Measurements from ENCODE around the gene SSUH2.

Gene SSUH2

GRCh38 chr3:8608041-8608790 is 36.4 kb downstream of the SSUH2 start:
- H3K4me3 ChIP-seq (replicated peaks; ENCODE audit: low read depth, low read length), result no peak overlapping the region
- TF ChIP-seq CTCF (IDR thresholded peaks at IDR 0.05; ENCODE audit: low read depth, low read length, missing control alignments), result no peak
- no peak for DNase-seq (ENCODE audit: extremely low read depth, low read depth)

GRCh38 chr3:8607234-8608040 is 37.2 kb downstream of the SSUH2 start:
- peak; percentile 35 for DNase-seq (ENCODE audit: extremely low read depth, low read depth)
- peak; percentile 68 for TF ChIP-seq CTCF (IDR thresholded peaks at IDR 0.05; ENCODE audit: low read depth, low read length, missing control alignments)
- H3K4me3 ChIP-seq (replicated peaks; ENCODE audit: low read depth, low read length), result no peak overlapping the region

GRCh38 chr3:8606701-8607231 is 37.8 kb downstream of the SSUH2 start:
- no peak overlapping the region for H3K4me3 ChIP-seq (replicated peaks; ENCODE audit: low read depth, low read length)
- DNase-seq (ENCODE audit: extremely low read depth, low read depth), result no peak
- TF ChIP-seq CTCF (IDR thresholded peaks at IDR 0.05; ENCODE audit: low read depth, low read length, missing control alignments), result no peak

GRCh38 chr3:8604988-8605387 is 39.6 kb downstream of the SSUH2 start:
- H3K4me3 ChIP-seq (replicated peaks; ENCODE audit: low read depth, low read length), result no peak overlapping the region
- DNase-seq (ENCODE audit: extremely low read depth, low read depth), result no peak
- no peak for TF ChIP-seq CTCF (IDR thresholded peaks at IDR 0.05; ENCODE audit: low read depth, low read length, missing control alignments)

- H3K4me3 ChIP-seq (replicated peaks; ENCODE audit: low read depth, low read length), result no peak overlapping the region
- no peak for TF ChIP-seq CTCF (IDR thresholded peaks at IDR 0.05; ENCODE audit: low read depth, low read length, missing control alignments)
- DNase-seq (ENCODE audit: extremely low read depth, low read depth), result no peak
Observed at GRCh38 chr3:8604006-8604405, 40.6 kb downstream of the SSUH2 start.

- H3K4me3 ChIP-seq (replicated peaks; ENCODE audit: low read depth, low read length), result no peak overlapping the region
- no peak for TF ChIP-seq CTCF (IDR thresholded peaks at IDR 0.05; ENCODE audit: low read depth, low read length, missing control alignments)
- no peak for DNase-seq (ENCODE audit: extremely low read depth, low read depth)
Observed at GRCh38 chr3:8603115-8603710, 41.4 kb downstream of the SSUH2 start.
